OCI-LY1 (cell line): ENCODE results near the gene SEMA4C.
"Not testable (repeated sequence)": the region's sequence is repeated elsewhere in the genome, so short reads cannot be mapped to it uniquely, and the experiment has no call there.

Experiments
- H2AFZ ChIP-seq: fragments of 200-600 bp; sonication (generic), shearing (Covaris generic); 2 replicates; pipeline ENCODE4 v1.6.0; 2014; ENCODE audit warnings: antibody characterized with exemption, mild to moderate bottlenecking, low read length
- H3F3A ChIP-seq: fragments of 200-600 bp; sonication (generic), shearing (Covaris generic); 2 replicates; pipeline ENCODE4 v1.6.0; 2014; ENCODE audit warnings: mild to moderate bottlenecking, antibody characterized with exemption, low read length, moderate library complexity; ENCODE audit not compliant: insufficient read depth
- H3K27ac ChIP-seq: fragments of 200-600 bp; sonication (generic); 2 replicates; pipeline ENCODE4 v1.5.1; 2014; ENCODE audit warnings: low read length, mixed run types, mild to moderate bottlenecking, low read depth; ENCODE audit not compliant: poor library complexity, severe bottlenecking
- H3K27me3 ChIP-seq: fragments of 200-600 bp; sonication (generic); 2 replicates; pipeline ENCODE4 v1.6.0; 2014; ENCODE audit warnings: antibody characterized with exemption, mild to moderate bottlenecking, low read length, moderate library complexity; ENCODE audit not compliant: insufficient read depth
- H3K36me3 ChIP-seq: fragments of 200-600 bp; sonication (generic); 2 replicates; pipeline ENCODE4 v1.6.1; 2014; ENCODE audit warnings: mild to moderate bottlenecking, antibody characterized with exemption, low read length, moderate library complexity, mixed read lengths; ENCODE audit not compliant: insufficient read depth
- H3K4me1 ChIP-seq: fragments of 200-600 bp; sonication (generic); 2 replicates; pipeline ENCODE4 v1.5.1; 2014; ENCODE audit warnings: mild to moderate bottlenecking, low read length, moderate library complexity; ENCODE audit not compliant: insufficient read depth, severe bottlenecking
- H3K4me2 ChIP-seq: fragments of 200-600 bp; sonication (generic), shearing (Covaris generic); 2 replicates; pipeline ENCODE4 v1.6.1; 2014; ENCODE audit warnings: low read length
- H3K4me3 ChIP-seq: fragments of 200-600 bp; sonication (generic); 2 replicates; pipeline ENCODE4 v1.5.1; 2014; ENCODE audit warnings: low read length, low read depth, mild to moderate bottlenecking, mixed read lengths; ENCODE audit not compliant: poor library complexity, severe bottlenecking
- H3K79me2 ChIP-seq: fragments of 200-600 bp; shearing (Covaris generic); 2 replicates; pipeline ENCODE4 v1.6.1; 2016; ENCODE audit warnings: mixed run types, low read length, mixed read lengths; ENCODE audit not compliant: insufficient read depth
- H3K9ac ChIP-seq: fragments of 200-600 bp; sonication (generic), shearing (Covaris generic); 2 replicates; pipeline ENCODE4 v1.6.1; 2014; ENCODE audit warnings: mild to moderate bottlenecking, low read length, mixed read lengths
- H3K9me2 ChIP-seq: fragments of 200-600 bp; sonication (generic), shearing (Covaris generic); 2 replicates; pipeline ENCODE4 v1.6.1; 2014; ENCODE audit warnings: low read depth, mild to moderate bottlenecking, low read length, mixed read lengths
- H3K9me3 ChIP-seq: fragments of 200-600 bp; shearing (Covaris generic); 2 replicates; pipeline ENCODE4 v1.6.1; 2014; ENCODE audit warnings: low read length, mixed read lengths
- H4K20me1 ChIP-seq: fragments of 200-600 bp; sonication (generic), shearing (Covaris generic); 2 replicates; pipeline ENCODE4 v1.6.0; 2016; ENCODE audit warnings: mild to moderate bottlenecking, low read length; ENCODE audit not compliant: insufficient read depth
- EZH2 ChIP-seq: fragments of 200-600 bp; sonication (generic), shearing (Covaris generic); IDR thresholded peaks from 2 replicates; pipeline ENCODE4 v1.8.0; 2017; ENCODE audit warnings: borderline replicate concordance, mixed run types, mild to moderate bottlenecking, antibody characterized with exemption, low read length, moderate library complexity, mixed read lengths
- TF ChIP-seq, protein P1 (sequence below): fragments of 200-600 bp; sonication (generic), shearing (Covaris generic); IDR thresholded peaks from 2 replicates; pipeline ENCODE4 v1.5.1; 2017; ENCODE audit warnings: mild to moderate bottlenecking, antibody characterized with exemption, low read length, moderate library complexity, mixed read lengths

Gene SEMA4C

DNA sequence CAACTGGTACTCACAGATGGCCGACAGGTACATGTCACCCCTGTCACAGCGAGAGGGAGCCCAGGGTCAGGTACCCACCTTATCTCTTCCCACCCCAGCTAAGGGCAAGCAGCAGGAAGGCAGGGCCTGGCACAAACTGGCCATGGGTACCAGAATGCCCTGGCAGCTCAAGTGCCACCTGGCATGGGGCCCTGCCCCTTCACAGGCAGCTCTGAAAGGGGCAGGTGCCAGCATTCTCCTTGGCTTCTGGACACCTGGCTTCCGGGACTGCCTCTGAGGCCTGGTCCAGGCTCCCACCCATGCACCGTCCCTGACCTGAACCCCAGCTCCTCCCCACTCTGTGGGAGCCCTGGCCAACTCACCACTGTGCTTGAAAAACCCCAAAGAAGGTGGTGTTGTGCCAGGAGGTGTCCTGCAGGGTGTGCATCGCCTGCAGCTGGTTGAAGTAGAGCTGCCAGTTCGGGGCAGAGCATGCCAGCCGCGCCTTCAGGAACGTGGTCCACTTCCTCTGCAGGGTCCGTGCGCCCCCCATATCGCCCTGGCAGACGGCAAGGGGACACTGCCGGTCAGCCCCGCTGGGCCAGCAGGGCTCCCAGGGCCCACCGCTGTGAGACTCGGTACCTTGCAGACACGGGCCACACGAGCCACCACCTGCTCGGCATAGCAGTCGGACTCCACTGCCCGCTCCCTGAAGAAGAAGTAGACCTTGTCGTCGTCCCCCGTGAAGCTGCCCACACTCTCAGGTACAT is 5.4 kb downstream of the SEMA4C start:
- no peak overlapping the region for H3K4me3 ChIP-seq
- H3K27me3 ChIP-seq, result 0 out of 2 replicates have a peak, but pooled peaks cover 12% of the 10 kb centered on the region
- H3K27ac ChIP-seq, result no peak overlapping the region
- TF ChIP-seq, protein P1, sequence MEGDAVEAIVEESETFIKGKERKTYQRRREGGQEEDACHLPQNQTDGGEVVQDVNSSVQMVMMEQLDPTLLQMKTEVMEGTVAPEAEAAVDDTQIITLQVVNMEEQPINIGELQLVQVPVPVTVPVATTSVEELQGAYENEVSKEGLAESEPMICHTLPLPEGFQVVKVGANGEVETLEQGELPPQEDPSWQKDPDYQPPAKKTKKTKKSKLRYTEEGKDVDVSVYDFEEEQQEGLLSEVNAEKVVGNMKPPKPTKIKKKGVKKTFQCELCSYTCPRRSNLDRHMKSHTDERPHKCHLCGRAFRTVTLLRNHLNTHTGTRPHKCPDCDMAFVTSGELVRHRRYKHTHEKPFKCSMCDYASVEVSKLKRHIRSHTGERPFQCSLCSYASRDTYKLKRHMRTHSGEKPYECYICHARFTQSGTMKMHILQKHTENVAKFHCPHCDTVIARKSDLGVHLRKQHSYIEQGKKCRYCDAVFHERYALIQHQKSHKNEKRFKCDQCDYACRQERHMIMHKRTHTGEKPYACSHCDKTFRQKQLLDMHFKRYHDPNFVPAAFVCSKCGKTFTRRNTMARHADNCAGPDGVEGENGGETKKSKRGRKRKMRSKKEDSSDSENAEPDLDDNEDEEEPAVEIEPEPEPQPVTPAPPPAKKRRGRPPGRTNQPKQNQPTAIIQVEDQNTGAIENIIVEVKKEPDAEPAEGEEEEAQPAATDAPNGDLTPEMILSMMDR, result no peak
- TF ChIP-seq EZH2, result no peak
- H3K9ac ChIP-seq, result no peak overlapping the region
- no peaks in the 10 kb centered on the region for H3K9me3 ChIP-seq
- no peaks in the 10 kb centered on the region for H4K20me1 ChIP-seq
- no peaks in the 10 kb centered on the region for H3K79me2 ChIP-seq
- no peak overlapping the region for H3K4me2 ChIP-seq
- no peaks in the 10 kb centered on the region for H3K36me3 ChIP-seq
- H2AFZ ChIP-seq, result no peak overlapping the region
- H3K9me2 ChIP-seq, result no peaks in the 10 kb centered on the region
- no peaks in the 10 kb centered on the region for H3F3A ChIP-seq
- peaks cover 25% of the 10 kb centered on the region for H3K4me1 ChIP-seq

DNA sequence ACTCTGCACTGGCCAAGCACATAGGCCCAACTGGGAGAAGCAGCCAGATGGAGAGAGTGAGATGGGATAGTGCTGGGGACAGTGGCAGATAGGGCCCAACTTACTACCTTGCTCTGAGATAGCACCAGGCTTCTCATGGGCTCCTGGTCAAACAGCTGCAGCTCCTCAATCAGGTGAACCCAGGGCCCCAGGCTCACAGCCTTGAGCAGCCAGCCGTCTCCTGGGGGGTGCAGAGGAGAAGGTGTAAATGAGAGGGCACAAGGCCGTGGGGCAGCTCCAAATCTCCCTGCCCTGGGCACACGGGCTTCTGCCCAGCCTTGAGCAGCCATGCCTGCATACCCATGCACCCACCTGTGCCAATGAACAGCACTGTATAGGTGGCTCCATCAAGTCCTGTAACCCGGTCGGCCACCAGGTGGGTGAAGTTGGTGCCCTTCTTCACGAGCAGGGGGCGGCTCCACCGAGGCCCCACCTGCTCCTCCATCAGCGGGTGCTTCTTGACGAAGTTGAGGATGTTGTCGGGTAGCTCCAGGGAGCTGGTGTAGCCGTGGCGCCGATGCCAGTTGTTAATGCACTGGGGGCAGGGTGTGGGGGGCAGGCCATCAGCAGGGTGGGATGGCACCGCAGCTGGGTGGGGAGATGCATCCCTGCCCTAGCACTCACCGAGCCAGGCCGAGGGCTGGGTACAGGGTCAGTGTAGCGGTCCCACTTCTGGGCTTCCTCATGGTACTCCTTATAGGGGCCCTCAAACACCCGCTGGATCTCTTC is 6.1 kb downstream of the SEMA4C start:
- Histone ChIP-seq H2AFZ (no peak overlapping the region), H3K4me3 (no peak overlapping the region), H3K36me3 (no peaks in the 10 kb centered on the region), H3K27ac (no peak overlapping the region), H4K20me1 (no peaks in the 10 kb centered on the region), H3K9me3 (no peaks in the 10 kb centered on the region), H3F3A (no peaks in the 10 kb centered on the region), H3K4me2 (no peak overlapping the region), H3K9ac (no peak overlapping the region), H3K79me2 (no peaks in the 10 kb centered on the region), H3K4me1 (peaks cover 22% of the 10 kb centered on the region), H3K9me2 (no peaks in the 10 kb centered on the region), H3K27me3 (0 out of 2 replicates have a peak, but pooled peaks cover 18% of the 10 kb centered on the region)
- TF ChIP-seq, protein P1, result no peak
- TF ChIP-seq EZH2, result no peak

DNA sequence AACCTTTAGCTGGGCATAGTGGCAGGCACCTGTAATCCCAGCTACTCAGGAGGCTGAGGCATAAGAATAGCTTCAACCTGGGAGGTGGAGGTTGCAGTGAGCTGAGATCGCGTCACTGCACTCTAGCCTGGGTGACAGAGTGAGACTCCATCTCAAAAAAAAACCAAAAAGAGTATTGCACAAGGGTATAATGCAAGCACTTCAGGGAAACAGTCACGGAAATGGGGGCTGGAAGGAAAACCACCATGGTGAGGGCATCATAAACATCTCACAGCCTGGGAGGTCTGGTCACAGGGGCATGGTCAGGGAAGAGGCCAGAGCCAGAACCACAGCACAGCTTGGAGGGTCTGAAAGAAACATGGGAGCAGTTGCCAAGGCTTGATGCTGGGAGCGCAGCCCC is 6.8 kb downstream of the SEMA4C start:
- H3K79me2 ChIP-seq, H3F3A ChIP-seq, H3K27ac ChIP-seq, H3K9me3 ChIP-seq, H2AFZ ChIP-seq, H3K4me2 ChIP-seq, H3K36me3 ChIP-seq, H3K4me3 ChIP-seq, H3K9ac ChIP-seq, H3K9me2 ChIP-seq, H4K20me1 ChIP-seq: not testable (repeated sequence)
- 0 out of 2 replicates have a peak, but pooled peaks cover 14% of the 10 kb centered on the region for H3K27me3 ChIP-seq
- peaks cover 21% of the 10 kb centered on the region for H3K4me1 ChIP-seq
